ENCODE results near the gene RAB31.

GRCh38 chr18:9884532-9885140 lies 176.5 kb downstream of the RAB31 start:
- TF ChIP-seq CTCF (IDR thresholded peaks at IDR 0.05) (no peak), EP300 (IDR thresholded peaks at IDR 0.05) (no peak), POLR2A (IDR thresholded peaks at IDR 0.05; ENCODE audit: low read depth) (no peak)

All from esophagus muscularis mucosa (tissue), 4 donors.